Measurements from ENCODE around the gene DKK1.

GRCh38 chr10:52353205-52353604 is 39.1 kb downstream of the DKK1 start:
- TF ChIP-seq CTCF (conservative IDR thresholded peaks at IDR 0.05; ENCODE audit: low read depth, low read length) = no peak
- TF ChIP-seq FOS (IDR thresholded peaks at IDR 0.05; ENCODE audit: low read depth, low read length) = no peak
- TF ChIP-seq POLR2A (IDR thresholded peaks at IDR 0.05; ENCODE audit: low read depth, low read length) = no peak
- TF ChIP-seq RAD21 (IDR thresholded peaks at IDR 0.05; ENCODE audit: low read length) = no peak
- TF ChIP-seq USF2 (IDR thresholded peaks at IDR 0.05; ENCODE audit: low read depth, low read length) = no peak
- no peak for TF ChIP-seq CEBPB (IDR thresholded peaks at IDR 0.05; ENCODE audit: low read depth, low read length)

All from IMR-90 (cell line).